T-cell (primary cell): ENCODE results near the gene NAA35. TPM values are rescaled to one million over a fixed set of nuclear protein-coding genes. Genes with fewer than 3 reads are reported as not detected.

Source experiments
- ATAC-seq, 4 experiments: fragments of 200-7000 bp in 3 of 4; fragments of 150-1000 bp in 1 of 4; cut with Tn5 transposase; replicated peaks in 1 of 4; 1 replicate in 3 of 4; 2 replicates in 1 of 4; pipeline ENCODE4 v1.10.0; 2021; ENCODE audit warnings: moderate library complexity in 3 of 4, mild to moderate bottlenecking in 2 of 4, moderate number of reproducible peaks in 1 of 4
- CTCF ChIA-PET, 2 donors: fragments of 300-600 bp; sonication (Branson Sonifier 250); formaldehyde crosslinking; loops; one replicate each; lab custom pipeline; 2022; ENCODE audit warnings: antibody characterized with exemption in 2 of 2; lab: Charles Lee
- POLR2A ChIA-PET, 2 donors: fragments of 300-600 bp; sonication (Branson Sonifier 250); formaldehyde crosslinking; loops; one replicate each; lab custom pipeline; 2022; ENCODE audit warnings: antibody characterized with exemption in 2 of 2; lab: Charles Lee
- DNase-seq, 35 experiments: peaks; one replicate each; pipeline versions ENCODE4 v3.0.0 to v3.0.0-alpha.2; 2013 to 2023
- H3K27ac ChIP-seq: one replicate; pipeline ENCODE4 v1.5.1; 2013; ENCODE audit warnings: low read length
- H3K27me3 ChIP-seq, 2 experiments: replicated peaks in 1 of 2; 1 replicate in 1 of 2; 2 replicates in 1 of 2; pipeline versions ENCODE4 v1.6.1 to v1.7.0; 2013; ENCODE audit warnings: low read length in 1 of 2, mixed read lengths in 1 of 2; ENCODE audit not compliant: control insufficient read depth in 2 of 2, insufficient read depth in 2 of 2; ENCODE audit errors: extremely low read depth in 1 of 2
- H3K36me3 ChIP-seq, 2 donors: 1 replicate in 1 of 2; 2 replicates in 1 of 2; pipeline versions ENCODE4 v1.6.1 to v1.7.0; 2013; ENCODE audit warnings: low read length in 1 of 2; ENCODE audit not compliant: control insufficient read depth in 2 of 2, insufficient read depth in 1 of 2; ENCODE audit errors: extremely low read depth in 1 of 2
- H3K4me1 ChIP-seq, 2 experiments: 1 replicate in 1 of 2; 2 replicates in 1 of 2; pipeline versions ENCODE4 v1.6.1 to v1.7.0; 2013; ENCODE audit warnings: low read length in 2 of 2, mixed read lengths in 1 of 2; ENCODE audit not compliant: insufficient read depth in 2 of 2, control insufficient read depth in 1 of 2; ENCODE audit errors: extremely low read depth in 1 of 2
- H3K4me3 ChIP-seq, 2 donors: 1 replicate in 1 of 2; 2 replicates in 1 of 2; pipeline versions ENCODE4 v1.5.1 to v1.7.0; 2013; ENCODE audit warnings: mild to moderate bottlenecking in 2 of 2, low read length in 1 of 2, moderate library complexity in 1 of 2; ENCODE audit not compliant: control insufficient read depth in 1 of 2; ENCODE audit errors: extremely low read depth in 1 of 2
- H3K9me3 ChIP-seq: 2 replicates; pipeline ENCODE4 v1.7.0; 2013
- H3K27ac Mint-ChIP-seq, 2 donors: one replicate each; pipeline ENCODE4 v1.8.0; 2020 to 2021; ENCODE audit warnings: mild to moderate bottlenecking in 2 of 2, mixed read lengths in 2 of 2
- H3K27me3 Mint-ChIP-seq, 2 donors: one replicate each; pipeline ENCODE4 v1.8.0; 2021 to 2022; ENCODE audit warnings: mixed read lengths in 2 of 2
- H3K36me3 Mint-ChIP-seq: one replicate; pipeline ENCODE4 v1.8.0; 2021; ENCODE audit warnings: mixed read lengths
- H3K4me1 Mint-ChIP-seq, 3 donors: one replicate each; pipeline ENCODE4 v1.8.0; 2020 to 2022; ENCODE audit warnings: mixed read lengths in 3 of 3, mild to moderate bottlenecking in 1 of 3
- H3K4me3 Mint-ChIP-seq, 3 donors: one replicate each; pipeline ENCODE4 v1.8.0; 2020 to 2022; ENCODE audit warnings: mild to moderate bottlenecking in 3 of 3, mixed read lengths in 3 of 3, moderate library complexity in 3 of 3
- H3K9me3 Mint-ChIP-seq, 3 donors: one replicate each; pipeline ENCODE4 v1.8.0; 2020 to 2022; ENCODE audit warnings: mixed read lengths in 3 of 3
- WGBS: methylation state at CpG from one replicate; pipeline ENCODE4 v1.1.5; 2013; ENCODE audit warnings: missing lambda C conversion rate; ENCODE audit not compliant: insufficient coverage; 5-methylcytosine and 5-hydroxymethylcytosine counted together
- total RNA-seq, 35 experiments: library from RNA in 6 of 35; stranded (reverse) in 6 of 35; fragments of 120-200 nt in 1 of 35; gene quantifications; one replicate each; pipeline versions ENCODE4 v1.2.1 to v1.2.4 and lab custom pipeline; 2013 to 2026

The NAA35 gene
- total RNA-seq, 5 donors from 2014 or later (not counting 1 experiment from before 2014, with no cell fraction given): 17.6 to 25.3 (median 24.3) TPM

DNA sequence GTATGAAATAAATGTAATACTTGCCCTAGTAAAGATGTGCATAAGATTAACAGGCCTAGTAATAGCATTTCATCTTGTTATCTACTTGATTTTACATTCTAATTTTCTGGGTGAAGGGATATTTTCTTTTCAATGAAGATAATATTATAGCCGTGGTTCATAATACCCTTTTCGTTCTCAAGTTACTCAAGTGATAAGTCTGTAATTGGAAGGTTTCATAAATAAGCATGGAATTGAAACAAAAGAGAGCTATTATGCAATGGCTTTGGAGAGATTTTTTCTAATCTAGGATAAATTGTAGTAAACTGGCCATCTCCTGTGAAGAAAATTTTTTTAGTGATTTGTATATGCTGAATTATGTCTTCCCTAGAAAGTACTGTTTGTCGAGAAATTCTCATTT is 19.0 kb downstream of the NAA35 start:
- no peak overlapping the region for H3K4me3 Mint-ChIP-seq
- no peaks in the 10 kb centered on the region for H3K9me3 Mint-ChIP-seq
- Histone ChIP-seq H3K36me3 (peaks cover 0 to 41% of the 10 kb centered on the region in 2 donors), H3K4me3 (no peak overlapping the region), H3K27ac (no peak overlapping the region), H3K27me3 (no peaks in the 10 kb centered on the region), H3K9me3 (no peaks in the 10 kb centered on the region), H3K4me1 (no peaks in the 10 kb centered on the region)
- H3K27me3 Mint-ChIP-seq: no peaks in the 10 kb centered on the region
- no CpG with 5 or more reads among the region's 3 CpGs for WGBS
- ChIA-PET POLR2A (interaction anchor here (0.5 to 0.7 kb wide), 3 partner anchors 14 to 39 kb away, joined by 3 to 4 read pairs (median 4); no protein-coding TSS in a partner anchor), CTCF (interaction anchor here in 1 of 2 donors (0.6 kb wide), 1 partner anchor 15 kb away, joined by 7 read pairs; no protein-coding TSS in a partner anchor)
- no peak for ATAC-seq
- no peak for DNase-seq
- H3K36me3 Mint-ChIP-seq: peaks cover 44% of the 10 kb centered on the region
- peaks cover 0 to 9% (median 5%) of the 10 kb centered on the region in 3 donors for H3K4me1 Mint-ChIP-seq
- H3K27ac Mint-ChIP-seq: no peak overlapping the region

DNA sequence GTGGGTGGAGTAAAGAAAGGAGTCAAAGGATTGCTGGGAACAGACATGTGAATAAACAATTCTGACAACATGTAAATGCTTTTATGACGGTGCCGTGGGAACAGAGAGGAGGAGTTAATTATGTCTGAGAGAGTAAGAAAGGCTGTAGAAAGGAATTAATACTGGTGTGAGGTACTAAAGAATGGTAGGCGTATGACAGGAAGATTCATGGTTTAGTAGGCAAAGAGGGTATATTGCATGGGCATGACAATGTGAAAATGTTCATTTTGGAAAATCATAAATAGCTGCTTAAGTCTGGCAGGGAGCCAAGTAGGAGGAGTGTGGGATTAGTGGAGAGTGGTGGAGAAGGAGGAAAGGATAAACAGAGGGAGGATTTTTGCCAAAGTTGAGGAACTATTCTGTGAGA is 19.7 kb downstream of the NAA35 start:
- CTCF ChIA-PET: no interaction called here
- Mint-ChIP-seq H3K4me1 (peaks cover 0 to 9% (median 4%) of the 10 kb centered on the region in 3 donors), H3K9me3 (no peaks in the 10 kb centered on the region), H3K4me3 (no peak overlapping the region), H3K27me3 (no peaks in the 10 kb centered on the region), H3K27ac (no peak overlapping the region), H3K36me3 (peaks cover 51% of the 10 kb centered on the region)
- no peak overlapping the region for H3K27ac ChIP-seq
- H3K4me1 ChIP-seq: no peaks in the 10 kb centered on the region
- no peak overlapping the region for H3K4me3 ChIP-seq
- WGBS: 100% methylated on average over 3 of the region's 3 CpGs
- no peaks in the 10 kb centered on the region for H3K27me3 ChIP-seq
- no peak for DNase-seq
- no peaks in the 10 kb centered on the region for H3K9me3 ChIP-seq
- no peak for ATAC-seq
- peaks cover 0 to 48% of the 10 kb centered on the region in 2 donors for H3K36me3 ChIP-seq
- POLR2A ChIA-PET: interaction anchor here in 1 of 2 donors (0.6 to 0.7 kb wide), 2 partner anchors 14 to 32 kb away, joined by 4 to 7 read pairs; no protein-coding TSS in a partner anchor

DNA sequence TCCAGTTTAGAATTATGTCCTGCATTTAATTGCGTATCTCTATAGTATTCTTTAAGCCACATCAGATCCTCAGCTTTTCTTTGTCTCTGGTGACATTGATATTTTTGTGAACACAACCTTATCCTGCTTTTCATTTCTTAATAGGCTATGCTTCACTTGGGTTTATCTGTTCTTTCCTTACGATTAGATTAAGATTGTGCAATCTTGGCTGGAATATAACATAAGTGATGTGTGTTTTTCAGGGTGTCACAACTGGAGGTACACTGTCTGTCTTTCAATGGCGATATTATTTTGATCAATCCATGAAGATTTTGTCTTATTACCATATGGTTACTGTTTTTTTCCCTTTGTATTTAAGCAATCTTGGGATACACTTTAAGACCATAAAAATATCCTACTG is 23.6 kb downstream of the NAA35 start:
- H3K4me1 ChIP-seq: no peaks in the 10 kb centered on the region
- H3K9me3 ChIP-seq: no peaks in the 10 kb centered on the region
- Mint-ChIP-seq H3K27ac (no peak overlapping the region), H3K4me3 (no peak overlapping the region), H3K36me3 (peaks cover 49% of the 10 kb centered on the region), H3K4me1 (no peaks in the 10 kb centered on the region), H3K9me3 (no peaks in the 10 kb centered on the region), H3K27me3 (no peaks in the 10 kb centered on the region)
- WGBS: no CpG with 5 or more reads among the region's 3 CpGs
- H3K27ac ChIP-seq: no peak overlapping the region
- peaks cover 6 to 45% of the 10 kb centered on the region in 2 donors for H3K36me3 ChIP-seq
- POLR2A ChIA-PET: no interaction called here
- DNase-seq (no peak), ATAC-seq (no peak)
- CTCF ChIA-PET: no interaction called here
- H3K4me3 ChIP-seq: no peak overlapping the region
- H3K27me3 ChIP-seq: no peaks in the 10 kb centered on the region

DNA sequence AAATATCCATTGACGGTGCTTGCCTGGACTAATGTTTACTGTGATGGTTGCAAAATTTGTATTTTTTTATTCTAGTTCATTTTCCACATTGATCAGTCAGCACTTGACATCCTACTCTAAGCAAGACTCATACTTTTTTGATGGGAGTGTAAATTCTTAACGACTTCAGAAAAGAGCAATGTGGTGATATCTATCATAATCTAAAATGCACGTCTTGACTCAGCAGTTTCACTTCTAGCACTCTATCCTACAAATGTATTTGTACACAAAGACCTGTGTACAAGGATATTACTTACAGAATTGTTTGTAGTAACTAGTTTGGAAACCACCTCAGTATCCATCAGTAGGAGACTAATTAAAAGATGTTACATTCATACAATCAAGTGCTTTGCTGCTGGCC is 24.0 kb downstream of the NAA35 start:
- CTCF ChIA-PET: no interaction called here
- Mint-ChIP-seq H3K9me3 (no peaks in the 10 kb centered on the region), H3K27ac (no peak overlapping the region), H3K27me3 (no peaks in the 10 kb centered on the region), H3K4me1 (no peaks in the 10 kb centered on the region), H3K36me3 (peaks cover 48% of the 10 kb centered on the region), H3K4me3 (no peak overlapping the region)
- Histone ChIP-seq H3K27ac (no peak overlapping the region), H3K4me1 (no peaks in the 10 kb centered on the region), H3K27me3 (no peaks in the 10 kb centered on the region), H3K4me3 (no peak overlapping the region), H3K9me3 (no peaks in the 10 kb centered on the region), H3K36me3 (peaks cover 6 to 49% of the 10 kb centered on the region in 2 donors)
- POLR2A ChIA-PET: no interaction called here
- ATAC-seq (no peak), DNase-seq (no peak)
- WGBS: no CpG with 5 or more reads among the region's 3 CpGs

DNA sequence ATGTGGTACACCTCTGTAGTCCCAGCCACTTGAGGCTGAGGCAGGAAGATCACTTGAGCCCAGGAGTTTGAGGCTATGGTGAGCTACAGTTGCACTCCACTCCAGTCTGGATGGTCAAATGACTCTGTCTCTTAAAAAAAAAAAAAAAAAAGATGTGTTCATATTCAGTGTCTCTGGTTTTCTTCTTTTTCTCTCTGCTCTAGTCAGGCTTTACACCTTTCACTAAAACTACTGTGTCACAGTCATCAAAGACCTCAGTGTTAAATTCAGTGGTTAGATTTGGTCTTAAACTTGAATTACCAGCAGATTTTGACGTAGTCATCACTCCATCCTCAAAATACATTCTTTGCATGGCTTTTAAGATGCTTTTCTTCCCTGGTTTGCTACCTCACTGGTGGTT is 28.8 kb downstream of the NAA35 start:
- WGBS: no CpG with 5 or more reads among the region's 1 CpG
- H3K27ac Mint-ChIP-seq: no peak overlapping the region
- no peaks in the 10 kb centered on the region for H3K4me1 Mint-ChIP-seq
- no peaks in the 10 kb centered on the region for H3K4me1 ChIP-seq
- no peak overlapping the region for H3K27ac ChIP-seq
- no peaks in the 10 kb centered on the region for H3K9me3 ChIP-seq
- POLR2A ChIA-PET: no interaction called here
- H3K9me3 Mint-ChIP-seq: no peaks in the 10 kb centered on the region
- H3K27me3 Mint-ChIP-seq: no peaks in the 10 kb centered on the region
- H3K4me3 Mint-ChIP-seq: no peak overlapping the region
- no peak overlapping the region for H3K4me3 ChIP-seq
- peaks cover 52% of the 10 kb centered on the region for H3K36me3 Mint-ChIP-seq
- CTCF ChIA-PET: no interaction called here
- peaks cover 6 to 46% of the 10 kb centered on the region in 2 donors for H3K36me3 ChIP-seq
- no peaks in the 10 kb centered on the region for H3K27me3 ChIP-seq
- DNase-seq: no peak
- no peak for ATAC-seq

DNA sequence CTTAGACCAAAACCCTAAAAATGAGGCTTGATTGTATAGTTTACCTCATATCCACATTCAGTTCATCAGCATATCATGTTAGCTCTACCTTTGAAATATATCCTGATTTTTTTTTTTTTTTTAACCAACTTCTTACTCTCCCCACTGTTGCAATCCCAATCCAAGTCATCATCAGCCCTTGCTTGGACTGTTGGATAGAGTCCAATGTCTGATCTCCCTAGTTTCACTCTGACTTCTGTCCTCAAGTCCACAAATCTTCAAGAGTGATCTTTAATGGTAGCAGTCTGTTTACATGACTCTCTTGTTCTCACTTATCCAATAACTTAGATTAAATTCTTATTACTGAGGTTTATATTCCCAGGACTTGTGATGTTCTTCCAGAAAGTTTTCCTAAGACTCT is 30.8 kb downstream of the NAA35 start:
- Mint-ChIP-seq H3K36me3 (peaks cover 59% of the 10 kb centered on the region), H3K27ac (no peak overlapping the region), H3K4me3 (no peak overlapping the region), H3K27me3 (no peaks in the 10 kb centered on the region), H3K9me3 (no peaks in the 10 kb centered on the region), H3K4me1 (no peaks in the 10 kb centered on the region)
- H3K4me3 ChIP-seq: no peak overlapping the region
- DNase-seq: no peak
- H3K36me3 ChIP-seq: peaks cover 0 to 33% of the 10 kb centered on the region in 2 donors
- H3K27ac ChIP-seq: no peak overlapping the region
- H3K9me3 ChIP-seq: no peaks in the 10 kb centered on the region
- ATAC-seq: no peak
- H3K4me1 ChIP-seq: no peaks in the 10 kb centered on the region
- POLR2A ChIA-PET: no interaction called here
- CTCF ChIA-PET: interaction anchor here in 1 of 2 donors (0.5 kb wide), 1 partner anchor 19 kb away, joined by 4 read pairs; no protein-coding TSS in a partner anchor
- no peaks in the 10 kb centered on the region for H3K27me3 ChIP-seq
